Loucy (cell line): ENCODE results near the gene CYP46A1.

Source experiments
- H2AFZ ChIP-seq: fragments of 200-600 bp; sonication (generic); 2 replicates; pipeline ENCODE4 v1.6.0; 2016; ENCODE audit warnings: antibody characterized with exemption, mild to moderate bottlenecking, low read length, moderate library complexity
- H3F3A ChIP-seq: fragments of 200-600 bp; 2 replicates; pipeline ENCODE4 v1.6.0; 2016; ENCODE audit warnings: antibody characterized with exemption, low read depth, mild to moderate bottlenecking
- H3K27me3 ChIP-seq: fragments of 200-600 bp; sonication (generic); 2 replicates; pipeline ENCODE4 v1.6.1; 2014; ENCODE audit warnings: low read length, mild to moderate bottlenecking; ENCODE audit not compliant: insufficient read depth, poor library complexity, severe bottlenecking
- H3K36me3 ChIP-seq: fragments of 200-600 bp; sonication (generic); 2 replicates; pipeline ENCODE4 v1.6.1; 2016; ENCODE audit warnings: low read length; ENCODE audit not compliant: insufficient read depth
- H3K4me1 ChIP-seq: fragments of 200-600 bp; sonication (generic); 2 replicates; pipeline ENCODE4 v1.5.1; 2014; ENCODE audit warnings: low read length, mild to moderate bottlenecking; ENCODE audit not compliant: insufficient read depth, poor library complexity, severe bottlenecking
- H3K4me2 ChIP-seq: fragments of 200-600 bp; sonication (generic); 2 replicates; pipeline ENCODE4 v1.6.0; 2014; ENCODE audit warnings: antibody characterized with exemption, low read length, low read depth, mild to moderate bottlenecking; ENCODE audit not compliant: poor library complexity, severe bottlenecking
- H3K4me3 ChIP-seq: fragments of 200-600 bp; sonication (generic); 2 replicates; pipeline ENCODE4 v1.5.1; 2014; ENCODE audit warnings: low read length, mild to moderate bottlenecking, mixed read lengths; ENCODE audit not compliant: poor library complexity, severe bottlenecking
- H3K79me2 ChIP-seq: fragments of 200-600 bp; sonication (generic); 2 replicates; pipeline ENCODE4 v1.6.1; 2014; ENCODE audit warnings: low read length; ENCODE audit not compliant: insufficient read depth
- H3K9ac ChIP-seq: fragments of 200-600 bp; sonication (generic); 2 replicates; pipeline ENCODE4 v1.6.0; 2014; ENCODE audit warnings: mild to moderate bottlenecking, low read depth, low read length, moderate library complexity; ENCODE audit not compliant: poor library complexity, severe bottlenecking
- H3K9me2 ChIP-seq: fragments of 200-600 bp; sonication (generic); replicated peaks from 2 replicates; pipeline ENCODE4 v1.6.1; 2016; ENCODE audit warnings: low read depth, low read length, mixed read lengths
- H3K9me3 ChIP-seq: fragments of 200-600 bp; sonication (generic); 2 replicates; pipeline ENCODE4 v1.6.1; 2014; ENCODE audit warnings: mild to moderate bottlenecking, antibody characterized with exemption, low read length, low read depth; ENCODE audit not compliant: insufficient read depth
- H4K20me1 ChIP-seq: fragments of 200-600 bp; sonication (generic); 2 replicates; pipeline ENCODE4 v1.6.0; 2014; ENCODE audit warnings: antibody characterized with exemption, low read length, mild to moderate bottlenecking; ENCODE audit not compliant: insufficient read depth, poor library complexity, severe bottlenecking
- EZH2phosphoT487 ChIP-seq: fragments of 200-600 bp; IDR thresholded peaks from 2 replicates; pipeline ENCODE4 v1.6.1; 2018; ENCODE audit warnings: antibody characterized with exemption, mild to moderate bottlenecking, moderate library complexity, borderline replicate concordance
- TF ChIP-seq, protein P1 (sequence below): fragments of 200-600 bp; sonication (generic); conservative IDR thresholded peaks from 2 replicates; pipeline ENCODE4 v1.5.1; 2014; ENCODE audit warnings: mild to moderate bottlenecking, antibody characterized with exemption, low read length

Gene CYP46A1

DNA sequence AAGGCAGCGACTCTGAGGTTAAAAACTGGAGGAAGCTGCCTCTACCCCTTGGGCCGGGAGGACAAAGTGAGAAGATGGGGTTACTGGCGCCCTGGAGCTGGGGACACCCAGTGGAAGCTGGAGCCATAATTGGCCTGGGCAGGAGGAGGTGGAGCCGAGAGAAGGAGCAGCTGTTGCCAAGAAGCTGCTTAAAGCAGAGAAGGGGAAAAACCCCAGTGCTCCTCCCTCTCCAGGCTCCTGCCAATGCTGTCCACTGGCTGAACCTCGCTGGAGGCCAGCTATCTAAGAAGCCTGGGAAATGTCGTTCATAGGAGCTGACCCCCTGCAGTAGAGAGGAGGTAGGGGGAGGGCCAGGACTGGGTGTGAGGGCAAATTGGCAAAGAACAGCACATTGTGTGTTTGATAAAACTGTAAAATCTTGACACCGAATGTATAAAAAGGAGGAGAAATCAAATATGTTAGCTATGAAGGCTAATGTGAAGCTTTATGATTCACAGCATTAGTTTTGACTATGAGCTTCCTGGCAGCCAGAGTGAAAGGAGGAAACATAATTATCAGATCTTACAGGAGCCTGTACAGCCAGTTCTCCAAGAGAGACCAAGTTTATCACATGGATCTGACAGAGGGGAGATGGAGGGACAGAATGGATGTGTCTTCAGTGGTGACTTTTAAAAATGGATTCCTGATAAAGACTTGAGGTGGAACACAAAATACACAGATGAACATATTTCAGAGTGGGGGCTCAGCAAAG is 29.7 kb upstream of the CYP46A1 start:
- Histone ChIP-seq H2AFZ (no peak overlapping the region), H4K20me1 (no peaks in the 10 kb centered on the region), H3K27me3 (no peaks in the 10 kb centered on the region), H3K4me2 (no peak overlapping the region), H3K79me2 (no peaks in the 10 kb centered on the region), H3K9me2 (no peaks in the 10 kb centered on the region), H3K9me3 (no peaks in the 10 kb centered on the region), H3K4me3 (no peak overlapping the region), H3F3A (no peaks in the 10 kb centered on the region), H3K4me1 (no peaks in the 10 kb centered on the region), H3K9ac (no peak overlapping the region), H3K36me3 (no peaks in the 10 kb centered on the region)
- TF ChIP-seq EZH2phosphoT487: no peak
- TF ChIP-seq, protein P1, sequence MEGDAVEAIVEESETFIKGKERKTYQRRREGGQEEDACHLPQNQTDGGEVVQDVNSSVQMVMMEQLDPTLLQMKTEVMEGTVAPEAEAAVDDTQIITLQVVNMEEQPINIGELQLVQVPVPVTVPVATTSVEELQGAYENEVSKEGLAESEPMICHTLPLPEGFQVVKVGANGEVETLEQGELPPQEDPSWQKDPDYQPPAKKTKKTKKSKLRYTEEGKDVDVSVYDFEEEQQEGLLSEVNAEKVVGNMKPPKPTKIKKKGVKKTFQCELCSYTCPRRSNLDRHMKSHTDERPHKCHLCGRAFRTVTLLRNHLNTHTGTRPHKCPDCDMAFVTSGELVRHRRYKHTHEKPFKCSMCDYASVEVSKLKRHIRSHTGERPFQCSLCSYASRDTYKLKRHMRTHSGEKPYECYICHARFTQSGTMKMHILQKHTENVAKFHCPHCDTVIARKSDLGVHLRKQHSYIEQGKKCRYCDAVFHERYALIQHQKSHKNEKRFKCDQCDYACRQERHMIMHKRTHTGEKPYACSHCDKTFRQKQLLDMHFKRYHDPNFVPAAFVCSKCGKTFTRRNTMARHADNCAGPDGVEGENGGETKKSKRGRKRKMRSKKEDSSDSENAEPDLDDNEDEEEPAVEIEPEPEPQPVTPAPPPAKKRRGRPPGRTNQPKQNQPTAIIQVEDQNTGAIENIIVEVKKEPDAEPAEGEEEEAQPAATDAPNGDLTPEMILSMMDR: no peak

DNA sequence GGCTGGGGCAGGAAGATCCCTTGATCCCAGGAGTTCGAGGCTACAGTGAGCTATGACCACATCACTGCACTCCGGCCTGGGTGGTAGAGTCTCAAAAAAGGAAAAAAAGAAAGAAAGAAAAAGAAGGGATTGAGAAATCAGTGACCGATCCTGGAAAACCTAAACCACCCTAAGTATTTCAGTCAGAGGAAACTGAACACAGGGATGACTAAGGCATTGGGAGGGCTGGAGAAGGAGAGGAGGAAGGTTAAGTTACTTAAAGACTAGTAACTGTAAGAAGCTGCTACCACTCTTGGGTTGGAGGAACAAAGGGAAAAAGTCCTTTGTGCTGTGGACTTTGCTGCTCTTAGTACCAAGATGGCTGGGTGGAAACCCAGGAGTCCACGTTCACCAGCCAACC is 28.6 kb upstream of the CYP46A1 start:
- H4K20me1 ChIP-seq: no peaks in the 10 kb centered on the region
- H3K36me3 ChIP-seq: no peaks in the 10 kb centered on the region
- no peak overlapping the region for H3K9ac ChIP-seq
- H3K9me2 ChIP-seq: no peaks in the 10 kb centered on the region
- H2AFZ ChIP-seq: no peak overlapping the region
- no peaks in the 10 kb centered on the region for H3K9me3 ChIP-seq
- TF ChIP-seq, protein P1: no peak
- no peak for TF ChIP-seq EZH2phosphoT487
- no peaks in the 10 kb centered on the region for H3K79me2 ChIP-seq
- no peak overlapping the region for H3K4me2 ChIP-seq
- H3K27me3 ChIP-seq: no peaks in the 10 kb centered on the region
- no peaks in the 10 kb centered on the region for H3K4me1 ChIP-seq
- H3F3A ChIP-seq: no peaks in the 10 kb centered on the region
- H3K4me3 ChIP-seq: no peak overlapping the region

DNA sequence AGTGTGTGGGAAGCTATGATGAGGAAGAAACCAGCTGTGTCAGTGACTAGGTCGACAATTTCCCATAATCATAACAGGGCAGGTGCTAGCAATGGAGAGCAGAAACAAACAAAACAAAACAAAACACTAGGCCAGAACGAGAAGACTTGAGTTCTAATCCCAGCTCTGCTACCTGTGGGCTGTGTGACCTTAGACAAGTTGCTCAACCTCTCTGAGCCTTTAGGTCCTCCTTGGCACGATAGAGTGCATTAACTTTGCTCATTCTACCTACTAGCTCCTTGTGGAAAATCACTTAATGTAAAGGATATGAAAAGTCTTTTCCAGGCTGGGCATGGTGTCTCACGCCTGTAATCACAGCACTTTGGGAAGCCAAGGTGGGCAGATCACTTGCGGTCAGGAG is 27.9 kb upstream of the CYP46A1 start:
- Histone ChIP-seq H3K9ac (no peak overlapping the region), H3K79me2 (no peaks in the 10 kb centered on the region), H3K9me3 (no peaks in the 10 kb centered on the region), H3K4me2 (no peak overlapping the region), H3K9me2 (no peaks in the 10 kb centered on the region), H3K27me3 (no peaks in the 10 kb centered on the region), H2AFZ (no peak overlapping the region), H3K36me3 (no peaks in the 10 kb centered on the region), H3F3A (no peaks in the 10 kb centered on the region), H3K4me3 (no peak overlapping the region), H4K20me1 (no peaks in the 10 kb centered on the region), H3K4me1 (no peaks in the 10 kb centered on the region)
- no peak for TF ChIP-seq EZH2phosphoT487
- TF ChIP-seq, protein P1: no peak
